ENCODE data around the gene BTBD3.

The BTBD3 gene

DNA sequence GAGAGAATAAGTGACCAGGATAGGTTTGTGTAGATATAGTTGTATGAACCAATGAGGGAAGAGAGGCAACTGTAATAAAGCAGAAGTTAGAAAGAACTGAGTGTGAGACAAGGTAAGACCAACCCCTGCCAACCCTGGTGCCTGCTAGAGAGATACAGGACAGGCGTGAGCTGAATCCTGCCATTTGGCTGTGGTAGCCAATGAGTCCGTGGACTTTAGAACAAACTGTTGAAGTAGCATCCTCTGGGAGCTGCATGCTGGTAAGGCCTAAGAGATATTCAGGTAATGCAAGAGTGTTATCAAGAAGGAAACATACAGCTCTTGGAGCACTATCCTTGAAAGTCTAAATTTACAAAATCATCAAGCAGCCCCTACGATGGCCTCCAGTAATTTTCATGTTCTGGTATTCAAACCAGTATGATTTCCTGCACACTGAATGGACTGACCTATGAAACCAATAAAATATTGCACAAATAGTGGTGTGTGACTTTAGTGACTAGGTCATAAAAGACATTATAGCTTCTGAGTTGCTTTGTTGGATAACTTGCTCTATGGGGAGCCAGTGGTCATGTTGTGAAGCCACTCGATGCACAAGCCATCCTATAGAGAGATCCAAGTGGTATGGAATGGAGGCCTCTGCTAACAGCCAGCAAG lies 24.0 kb downstream of the BTBD3 start:
- TF ChIP-seq, protein P1, sequence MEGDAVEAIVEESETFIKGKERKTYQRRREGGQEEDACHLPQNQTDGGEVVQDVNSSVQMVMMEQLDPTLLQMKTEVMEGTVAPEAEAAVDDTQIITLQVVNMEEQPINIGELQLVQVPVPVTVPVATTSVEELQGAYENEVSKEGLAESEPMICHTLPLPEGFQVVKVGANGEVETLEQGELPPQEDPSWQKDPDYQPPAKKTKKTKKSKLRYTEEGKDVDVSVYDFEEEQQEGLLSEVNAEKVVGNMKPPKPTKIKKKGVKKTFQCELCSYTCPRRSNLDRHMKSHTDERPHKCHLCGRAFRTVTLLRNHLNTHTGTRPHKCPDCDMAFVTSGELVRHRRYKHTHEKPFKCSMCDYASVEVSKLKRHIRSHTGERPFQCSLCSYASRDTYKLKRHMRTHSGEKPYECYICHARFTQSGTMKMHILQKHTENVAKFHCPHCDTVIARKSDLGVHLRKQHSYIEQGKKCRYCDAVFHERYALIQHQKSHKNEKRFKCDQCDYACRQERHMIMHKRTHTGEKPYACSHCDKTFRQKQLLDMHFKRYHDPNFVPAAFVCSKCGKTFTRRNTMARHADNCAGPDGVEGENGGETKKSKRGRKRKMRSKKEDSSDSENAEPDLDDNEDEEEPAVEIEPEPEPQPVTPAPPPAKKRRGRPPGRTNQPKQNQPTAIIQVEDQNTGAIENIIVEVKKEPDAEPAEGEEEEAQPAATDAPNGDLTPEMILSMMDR (IDR thresholded peaks at IDR 0.05; ENCODE audit: insufficient read depth, low read depth, low read length, missing control alignments), result no peak
- no peak for DNase-seq (ENCODE audit: low read depth)
- H3K4me3 ChIP-seq (ENCODE audit: low read depth, low read length), result no peak overlapping the region

DNA sequence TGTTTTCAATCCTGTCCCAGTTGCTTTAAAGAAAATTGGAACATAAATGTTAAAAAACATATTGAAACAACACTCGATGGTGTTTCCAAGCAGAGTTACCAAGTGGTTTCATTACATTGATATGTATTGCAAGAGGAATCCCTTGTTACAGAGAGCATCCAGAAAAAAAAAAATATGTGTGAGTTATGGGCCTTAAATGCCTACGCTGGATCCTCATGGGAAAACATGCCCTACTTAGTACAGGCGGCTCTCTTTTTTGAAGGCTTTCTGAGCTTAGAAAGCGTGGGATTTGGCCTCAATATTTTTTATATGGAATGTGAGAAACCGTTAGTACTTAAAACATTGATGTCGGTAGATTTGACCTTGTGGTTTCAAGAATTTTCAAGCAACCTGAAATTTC lies 26.1 kb downstream of the BTBD3 start:
- no peak overlapping the region for H3K4me3 ChIP-seq (ENCODE audit: low read depth, low read length)
- TF ChIP-seq, protein P1 (IDR thresholded peaks at IDR 0.05; ENCODE audit: insufficient read depth, low read depth, low read length, missing control alignments), result no peak
- no peak for DNase-seq (ENCODE audit: low read depth)

DNA sequence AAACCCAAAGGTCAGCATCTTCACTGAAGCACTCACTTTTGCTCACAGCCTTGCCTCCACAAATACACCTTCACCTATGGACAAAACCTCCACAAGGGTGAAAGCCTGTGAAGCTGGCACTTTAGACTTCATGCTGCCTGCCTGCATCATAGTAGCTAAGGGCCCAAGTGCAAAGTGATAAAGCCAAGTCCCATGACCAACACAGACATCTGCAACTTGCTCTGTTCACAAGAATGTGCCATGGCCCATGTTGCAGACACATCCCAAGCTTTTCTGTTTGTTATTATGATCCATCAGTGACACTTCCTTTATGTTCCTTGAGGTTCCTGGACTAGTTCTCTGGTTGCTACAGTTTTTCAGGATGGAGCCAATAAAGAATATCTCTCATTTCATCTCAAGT lies 31.1 kb downstream of the BTBD3 start:
- no peak overlapping the region for H3K4me3 ChIP-seq (ENCODE audit: low read depth, low read length)
- DNase-seq (ENCODE audit: low read depth), result no peak
- TF ChIP-seq, protein P1 (IDR thresholded peaks at IDR 0.05; ENCODE audit: insufficient read depth, low read depth, low read length, missing control alignments), result no peak

DNA sequence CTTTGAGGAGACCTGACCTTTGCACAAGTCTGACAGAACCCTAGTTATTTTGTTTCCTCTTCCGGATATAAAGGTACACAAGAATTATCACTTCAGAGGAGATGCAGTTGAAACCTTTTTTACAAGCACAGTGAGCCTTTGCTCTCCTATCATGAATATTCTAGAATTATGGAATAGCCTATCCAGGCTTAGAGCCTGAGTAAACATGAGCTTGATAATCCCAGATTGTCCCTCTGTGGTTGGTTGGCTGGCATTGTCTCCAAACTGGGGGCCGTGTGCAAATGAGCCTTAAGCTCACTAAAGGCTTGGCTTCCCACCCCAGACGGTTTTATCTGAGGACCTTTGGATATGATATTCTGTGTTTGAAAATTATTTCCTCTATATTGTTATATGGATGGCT lies 32.0 kb downstream of the BTBD3 start:
- no peak overlapping the region for H3K4me3 ChIP-seq (ENCODE audit: low read depth, low read length)
- TF ChIP-seq, protein P1 (IDR thresholded peaks at IDR 0.05; ENCODE audit: insufficient read depth, low read depth, low read length, missing control alignments), result no peak
- no peak for DNase-seq (ENCODE audit: low read depth)

DNA sequence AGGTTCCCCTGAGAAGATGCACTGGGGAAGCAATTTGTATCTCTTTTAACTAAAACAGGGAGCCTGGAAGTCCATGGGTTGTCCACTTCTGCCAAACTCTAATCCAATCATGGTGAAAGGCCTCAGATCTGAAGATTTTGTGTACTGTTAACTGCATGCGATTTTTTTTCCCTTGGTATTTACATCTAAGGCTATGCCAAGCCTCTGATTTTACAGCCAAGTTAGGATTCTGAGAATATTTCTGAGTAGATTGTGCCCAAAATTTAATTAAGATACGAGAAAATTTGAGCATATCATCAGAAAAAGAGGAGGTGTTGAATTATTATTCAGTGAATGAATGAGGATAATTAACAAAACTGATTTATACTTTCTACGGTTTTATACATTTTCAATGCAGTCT lies 34.0 kb downstream of the BTBD3 start:
- no peak for DNase-seq (ENCODE audit: low read depth)
- H3K4me3 ChIP-seq (ENCODE audit: low read depth, low read length), result no peak overlapping the region
- TF ChIP-seq, protein P1 (IDR thresholded peaks at IDR 0.05; ENCODE audit: insufficient read depth, low read depth, low read length, missing control alignments), result no peak

DNA sequence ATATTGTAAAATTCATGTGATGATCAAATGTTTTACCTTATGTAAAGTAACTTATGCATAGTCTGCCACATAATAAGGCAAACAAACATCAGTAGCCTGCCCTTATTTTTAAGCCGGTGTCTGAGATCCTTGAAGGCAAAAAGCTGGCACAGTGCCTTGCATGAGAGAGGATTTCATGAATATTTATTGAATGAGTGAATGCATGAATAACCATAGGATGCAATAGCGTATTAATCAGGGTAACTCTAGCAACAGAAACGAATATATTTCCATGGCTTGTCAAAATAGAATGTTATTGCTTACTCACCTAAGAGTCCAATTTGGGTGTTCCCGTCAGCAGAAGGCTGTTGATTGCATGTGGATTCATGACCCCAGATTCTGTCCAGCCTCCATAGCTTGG lies 34.9 kb downstream of the BTBD3 start:
- no peak for DNase-seq (ENCODE audit: low read depth)
- no peak overlapping the region for H3K4me3 ChIP-seq (ENCODE audit: low read depth, low read length)
- TF ChIP-seq, protein P1 (IDR thresholded peaks at IDR 0.05; ENCODE audit: insufficient read depth, low read depth, low read length, missing control alignments), result no peak

DNA sequence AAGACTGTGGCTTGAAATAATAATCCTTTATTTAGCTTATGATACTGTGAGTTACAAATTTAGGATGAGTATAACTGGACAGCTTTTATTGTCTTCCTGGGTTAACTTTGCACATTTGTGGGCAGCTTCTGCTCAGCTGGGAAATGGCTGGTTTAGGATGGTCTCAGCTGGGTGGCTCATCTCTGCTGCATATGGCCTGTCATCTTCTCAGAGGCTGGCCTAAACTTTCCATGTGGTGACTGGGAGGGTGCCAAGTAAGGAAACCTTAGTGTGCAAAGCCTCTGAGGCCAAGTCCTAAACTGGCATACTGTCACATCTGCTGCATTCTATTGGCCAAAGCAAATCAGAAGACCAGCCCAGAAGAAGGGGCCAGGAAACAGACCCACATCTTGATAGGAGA lies 40.2 kb downstream of the BTBD3 start:
- DNase-seq (ENCODE audit: low read depth), result no peak
- no peak overlapping the region for H3K4me3 ChIP-seq (ENCODE audit: low read depth, low read length)
- TF ChIP-seq, protein P1 (IDR thresholded peaks at IDR 0.05; ENCODE audit: insufficient read depth, low read depth, low read length, missing control alignments), result no peak
